ENCODE data around the gene ADAMTSL1.
A peak's percentile ranks its signal among the peaks of the same experiment; 100 is the strongest.
"Not testable (repeated sequence)": the region's sequence is repeated elsewhere in the genome, so short reads cannot be mapped to it uniquely, and the experiment has no call there.

The ADAMTSL1 gene

DNA sequence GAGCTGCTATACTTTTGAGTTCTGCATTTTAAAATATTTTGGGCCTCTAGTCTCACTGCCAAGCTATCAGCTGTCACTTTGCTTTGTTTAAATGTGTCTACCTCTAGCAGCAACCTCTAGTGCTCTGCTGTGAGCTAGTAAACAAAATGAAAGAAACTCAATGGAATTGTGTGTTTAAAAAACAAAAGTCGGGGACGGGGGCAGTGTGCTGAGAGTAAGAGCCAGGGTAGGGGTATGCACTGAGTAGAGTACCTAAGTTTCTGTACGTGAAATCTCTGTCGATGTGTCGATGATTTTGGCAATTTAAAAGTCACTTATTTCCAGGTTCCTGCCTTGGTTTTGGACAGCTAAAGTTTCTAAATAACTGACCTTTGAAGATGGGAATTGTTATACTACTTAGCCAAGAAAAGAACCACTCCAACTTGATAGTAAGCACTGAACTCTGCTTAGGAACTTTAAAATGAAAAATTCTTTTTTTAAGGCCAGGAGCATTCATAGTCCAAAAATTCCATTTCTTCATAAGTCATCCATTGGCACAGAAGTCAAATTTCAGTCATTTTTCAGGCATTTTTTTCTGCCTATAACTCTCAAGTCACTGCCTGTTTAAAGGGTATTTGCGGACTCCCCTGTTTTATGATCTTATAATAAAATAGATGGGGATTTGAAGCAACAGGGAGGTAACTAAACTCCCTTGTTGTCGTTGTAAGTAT is 447.6 kb downstream of the ADAMTSL1 start:
- no peak for DNase-seq

DNA sequence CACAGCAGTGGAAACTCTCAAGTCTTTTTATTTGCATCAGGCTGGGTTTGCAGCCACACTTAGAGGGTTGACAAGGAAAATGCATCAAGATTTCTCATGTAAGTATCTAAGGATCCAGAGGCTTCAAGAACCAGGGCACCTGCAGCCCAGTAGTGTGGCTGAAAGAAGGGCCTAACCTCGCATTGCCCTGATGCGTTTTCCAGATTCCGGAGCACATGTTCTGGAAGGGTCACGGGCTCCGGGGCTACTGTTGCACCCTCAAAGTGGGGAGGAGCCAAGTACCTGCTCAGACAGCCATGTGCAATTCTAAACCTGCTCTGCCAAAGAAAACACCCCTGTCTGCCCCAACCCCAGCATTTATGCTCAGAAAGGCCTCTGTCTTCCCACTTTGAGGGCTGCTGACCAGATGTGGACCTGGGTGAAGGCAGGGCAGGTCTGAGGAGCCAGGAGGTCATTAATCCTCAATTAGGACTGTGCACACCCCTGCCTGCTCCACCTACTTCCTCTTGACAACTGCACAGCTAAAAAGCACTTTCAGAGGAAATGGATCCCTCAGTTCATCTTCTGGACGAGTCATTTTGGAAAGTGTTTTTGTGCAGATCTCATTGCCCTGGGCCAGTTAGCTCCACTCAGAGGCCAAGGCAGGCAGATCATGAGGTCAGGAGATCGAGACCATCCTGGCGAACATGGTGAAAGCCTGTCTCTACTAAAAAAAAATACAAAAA is 448.4 kb downstream of the ADAMTSL1 start:
- no peak for DNase-seq

DNA sequence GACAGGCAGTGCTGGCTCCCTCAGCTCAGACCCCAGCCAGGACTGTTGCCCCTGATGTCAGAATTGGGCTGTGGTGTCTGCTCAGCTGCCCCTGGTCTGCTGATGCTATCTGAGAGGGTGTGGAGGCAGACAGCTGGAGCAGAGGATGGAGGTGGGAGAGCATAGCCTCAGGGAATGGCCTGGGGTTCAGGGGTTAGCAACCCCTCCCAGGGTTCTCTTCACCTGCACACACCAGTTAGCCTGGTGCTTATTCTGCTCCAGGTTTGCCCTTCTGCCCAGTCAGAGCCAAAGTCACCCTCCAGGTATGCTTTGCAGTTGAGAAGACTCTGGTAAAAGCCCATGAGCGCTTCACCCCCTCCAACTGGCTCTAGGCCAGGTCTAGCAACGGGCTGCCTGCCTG is 449.2 kb downstream of the ADAMTSL1 start:
- no peak for DNase-seq

DNA sequence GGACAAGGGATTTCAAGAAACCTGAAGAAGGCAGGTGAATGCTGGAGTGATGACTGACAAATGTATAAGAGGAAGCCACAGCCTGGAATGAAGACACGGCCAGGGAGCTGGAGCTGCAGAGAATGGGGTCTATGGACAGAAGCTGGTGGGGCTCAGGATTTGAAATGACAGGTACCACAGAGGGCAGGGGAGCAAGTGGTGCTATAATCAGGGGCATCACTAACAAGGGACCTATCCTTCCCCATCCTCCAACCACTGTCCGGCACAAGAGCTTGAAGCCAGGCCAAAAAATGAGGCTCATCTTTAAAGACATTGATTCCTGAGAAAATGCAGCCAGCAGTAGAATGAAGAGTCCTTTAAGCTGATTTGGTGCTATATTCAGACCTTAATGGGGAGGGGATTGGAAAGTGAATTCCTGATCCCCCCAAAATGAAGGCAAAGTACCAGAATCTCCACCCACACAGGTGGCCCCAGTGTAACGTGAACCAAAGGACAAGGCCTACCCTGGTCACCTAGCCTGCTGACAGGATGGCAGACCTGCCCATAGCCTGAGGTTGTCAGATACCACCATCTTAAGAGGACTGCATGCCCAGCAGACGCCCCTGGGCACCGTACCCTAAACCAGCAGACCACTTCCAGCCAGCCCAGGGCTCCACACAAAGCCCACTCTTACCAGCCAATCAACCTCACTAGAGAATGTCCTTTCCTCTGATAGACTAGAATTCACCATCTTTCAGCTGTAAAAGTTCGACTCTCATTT is 449.9 kb downstream of the ADAMTSL1 start:
- no peak for DNase-seq

DNA sequence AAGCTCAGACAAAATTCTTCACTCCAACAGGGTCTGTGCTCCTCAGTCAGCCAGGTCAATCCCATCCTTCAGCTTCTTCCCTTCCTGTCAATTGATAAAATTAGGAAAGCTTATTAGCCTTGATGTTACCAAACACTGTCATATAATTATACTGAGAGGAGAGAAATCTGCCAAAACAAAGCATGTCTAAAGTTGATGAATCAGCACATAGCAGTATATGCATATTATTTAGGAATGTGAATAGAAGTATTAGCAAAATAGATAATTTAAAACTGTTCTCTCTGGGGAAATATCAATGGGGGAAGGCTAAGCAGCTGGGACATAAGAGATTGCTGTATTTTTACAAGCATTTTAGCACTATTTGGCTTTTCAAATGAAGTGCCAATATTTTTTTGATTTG is 451.9 kb downstream of the ADAMTSL1 start:
- DNase-seq, result no peak

DNA sequence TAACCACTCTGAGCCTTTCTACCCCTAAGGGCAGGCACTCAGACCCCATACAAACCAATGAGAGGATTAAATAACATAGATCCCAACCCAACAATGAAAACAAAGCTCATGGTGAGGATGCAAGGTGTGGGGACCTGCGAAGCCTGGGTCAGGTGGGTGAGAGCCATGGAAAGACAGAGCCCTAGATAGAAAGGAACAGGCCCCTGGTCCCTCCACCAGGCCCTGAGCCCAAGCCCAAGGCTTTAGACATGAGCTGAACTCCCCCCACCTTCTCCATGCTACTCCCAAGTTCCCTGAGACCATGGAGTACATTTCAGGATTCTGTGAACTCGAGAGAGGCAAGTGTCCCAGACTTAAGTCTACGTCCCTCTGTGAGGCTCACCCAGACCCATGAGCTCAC is 452.6 kb downstream of the ADAMTSL1 start:
- DNase-seq, result no peak

DNA sequence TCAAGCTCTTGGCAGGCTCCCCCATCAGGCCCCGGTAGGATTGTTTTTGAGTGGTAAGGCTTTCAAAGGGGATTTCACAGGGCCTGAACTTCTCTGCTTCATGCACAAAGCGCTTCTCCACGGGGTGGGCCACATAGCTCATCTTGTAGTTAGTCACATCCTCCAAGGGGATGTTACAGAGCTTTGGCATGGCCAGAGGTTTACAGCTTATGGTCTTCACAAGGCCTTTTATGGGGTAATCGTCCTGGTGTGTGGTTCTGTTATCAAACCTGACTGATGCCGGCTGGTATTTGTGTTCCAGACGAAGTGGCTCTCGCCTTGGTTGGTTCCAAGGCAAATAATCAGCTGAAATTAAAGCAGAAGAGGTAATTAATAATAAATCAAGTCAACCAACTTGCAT is 454.8 kb downstream of the ADAMTSL1 start:
- DNase-seq, result no peak

DNA sequence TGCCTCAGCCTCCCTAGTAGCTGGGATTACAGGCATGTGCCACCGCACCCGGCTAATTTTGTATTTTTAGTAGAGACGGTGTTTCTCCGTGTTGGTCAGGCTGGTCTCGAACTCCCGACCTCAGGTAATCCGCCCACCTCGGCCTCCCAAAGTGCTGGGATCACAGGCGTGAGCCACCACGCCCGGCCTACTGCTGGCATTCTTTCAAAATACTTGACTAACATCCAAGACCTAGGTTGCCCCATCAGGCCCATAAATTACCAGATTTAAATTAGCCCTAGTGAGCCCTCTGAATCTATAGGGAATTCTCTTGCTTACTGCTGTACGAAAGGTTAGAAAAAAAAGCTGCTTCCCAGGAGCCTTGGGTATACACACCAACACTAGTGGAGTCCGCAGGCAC is 456.7 kb downstream of the ADAMTSL1 start:
- DNase-seq, result not testable (repeated sequence)

DNA sequence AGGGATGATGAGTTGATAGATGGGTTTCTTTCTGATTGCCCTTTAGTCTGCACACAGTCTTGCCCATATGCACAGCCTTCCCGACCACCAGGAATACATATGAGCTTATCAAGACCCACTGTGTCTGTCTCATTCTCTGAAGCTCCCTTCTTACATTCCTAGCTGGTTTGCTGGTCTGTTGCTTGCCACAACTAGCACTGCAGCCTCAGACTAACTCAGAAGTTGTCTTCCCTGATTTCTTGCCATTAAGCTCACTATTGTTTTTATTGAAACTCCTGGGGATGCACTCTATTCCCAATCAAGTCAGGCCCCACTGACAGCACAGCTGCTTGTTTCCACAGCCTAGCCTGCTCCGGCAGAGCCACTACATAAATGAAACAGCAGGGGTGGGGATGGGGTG is 461.6 kb downstream of the ADAMTSL1 start:
- DNase-seq, result no peak

DNA sequence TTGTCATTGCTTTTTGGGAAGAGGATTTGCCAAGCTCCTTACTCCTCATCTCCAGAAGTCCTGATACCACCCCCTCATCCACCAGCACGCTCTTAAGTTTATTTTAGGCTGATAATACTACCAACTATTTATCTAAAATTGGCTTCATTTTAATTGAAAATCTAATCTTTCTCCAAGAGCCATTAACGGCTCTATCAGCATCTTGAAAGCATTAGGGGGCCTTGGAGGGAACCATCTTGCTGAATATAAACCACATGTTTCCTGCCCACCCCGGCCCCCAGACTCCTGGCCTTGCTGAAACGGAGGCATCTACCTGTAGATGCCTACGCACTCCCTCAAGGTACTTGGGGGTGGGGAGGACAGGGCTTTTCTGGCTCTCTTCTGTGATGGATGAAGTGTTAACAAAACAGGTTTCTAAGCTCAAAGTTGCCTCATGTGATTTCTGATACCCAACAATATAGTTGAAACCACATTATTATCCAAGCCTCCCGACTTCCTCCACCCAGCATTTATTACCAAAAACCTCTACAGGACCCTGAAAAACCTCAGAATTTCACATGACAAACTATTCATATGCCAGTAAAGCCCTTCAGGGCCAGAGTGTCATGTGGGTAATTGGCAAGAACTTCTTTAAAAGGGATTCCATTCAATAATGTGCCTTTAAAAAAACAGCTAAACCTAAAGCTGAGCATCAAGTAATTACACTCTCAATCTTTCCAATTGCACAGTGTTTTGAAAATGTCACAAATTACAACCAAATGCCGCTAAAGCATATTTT is 462.3 kb downstream of the ADAMTSL1 start:
- DNase-seq, result no peak

DNA sequence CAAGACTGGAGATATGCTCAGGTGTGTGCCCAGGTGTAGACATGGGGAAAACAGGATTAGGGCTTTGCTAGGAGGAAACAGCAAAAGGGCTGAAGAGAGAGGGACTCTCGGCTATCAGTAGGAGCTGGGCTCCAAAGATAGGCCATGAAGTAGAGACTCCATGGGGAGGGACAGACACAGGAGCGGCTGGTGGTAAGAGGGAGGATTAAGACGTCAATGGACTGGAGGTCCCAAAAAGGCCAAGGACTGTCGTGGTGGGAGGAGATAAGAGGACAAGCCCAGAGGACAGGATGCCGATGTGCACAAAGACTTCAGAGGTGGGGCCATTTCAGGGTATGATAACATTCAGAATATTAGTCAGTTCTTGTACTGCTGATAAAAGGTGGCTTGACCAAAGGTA is 466.0 kb downstream of the ADAMTSL1 start:
- no peak for DNase-seq

DNA sequence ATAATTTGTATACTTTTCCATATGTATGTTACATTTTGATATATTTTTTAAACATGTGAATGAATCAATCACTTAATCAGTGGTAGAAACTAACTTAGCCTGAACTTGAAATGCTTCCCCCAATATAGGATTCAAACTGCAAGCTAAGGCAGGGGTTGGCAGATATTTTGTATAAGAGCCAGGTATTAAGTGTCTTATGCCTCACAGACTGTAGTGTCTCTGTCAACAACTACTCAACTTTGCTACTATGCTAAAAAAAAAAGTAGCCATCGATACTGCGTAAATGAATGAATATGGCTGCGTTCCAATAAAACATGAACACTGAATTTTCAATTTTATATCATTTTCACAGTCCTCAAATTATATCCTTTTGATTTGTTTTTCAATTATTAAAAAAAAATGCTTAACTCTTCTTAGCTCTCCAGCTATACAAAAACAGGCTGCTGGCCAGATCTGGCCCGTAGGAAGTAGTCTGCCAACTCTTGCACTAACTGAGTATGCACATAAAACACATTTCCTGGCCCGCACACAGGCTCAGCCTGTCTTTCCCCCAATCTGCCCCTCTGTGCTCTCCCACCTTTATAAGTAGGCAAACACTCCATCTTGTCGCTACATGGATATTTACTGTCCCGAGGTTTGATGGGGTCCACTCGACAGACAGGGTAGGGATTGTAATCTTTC is 467.2 kb downstream of the ADAMTSL1 start:
- DNase-seq, result no peak

DNA sequence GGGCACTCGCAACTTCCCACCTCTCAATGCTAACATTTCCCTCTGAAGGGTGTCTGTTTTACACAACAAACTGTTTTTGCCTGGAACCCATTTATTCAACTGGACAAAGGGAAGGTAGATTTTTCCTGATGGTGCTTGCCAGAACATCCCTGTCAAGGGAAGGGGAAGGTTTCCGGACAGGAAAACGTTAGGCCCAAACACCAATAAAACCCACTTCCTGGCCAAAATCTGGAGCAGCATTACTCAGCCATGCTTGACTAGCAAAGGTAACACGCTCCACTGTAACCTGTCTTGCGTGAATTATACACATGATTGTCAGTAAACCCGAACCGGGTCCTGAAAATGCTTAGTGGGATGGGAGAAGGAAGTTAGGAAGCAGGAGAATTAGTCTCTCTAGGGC is 468.8 kb downstream of the ADAMTSL1 start:
- no peak for DNase-seq

DNA sequence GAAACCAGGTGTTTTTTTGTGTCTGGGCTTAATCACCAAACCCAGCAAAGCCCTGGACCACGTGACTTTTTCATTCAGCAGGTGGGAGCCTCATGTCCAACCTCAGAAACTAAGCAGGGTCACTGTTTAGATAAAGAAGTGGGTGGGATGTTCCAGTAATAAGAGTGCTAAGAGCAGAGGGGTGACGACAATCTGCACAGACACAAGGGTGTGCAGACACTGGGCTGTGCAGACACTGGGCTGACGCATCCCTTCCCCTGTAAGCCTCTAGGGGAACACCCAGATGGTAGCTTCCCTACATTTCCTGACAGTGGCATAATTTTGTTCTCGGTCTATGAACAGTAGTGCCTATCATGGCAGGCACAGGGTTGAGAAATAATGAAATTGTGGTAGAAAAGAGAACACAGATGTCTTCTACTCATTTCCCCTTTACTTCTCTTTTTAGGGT is 474.0 kb downstream of the ADAMTSL1 start:
- peak; percentile 61 for DNase-seq

DNA sequence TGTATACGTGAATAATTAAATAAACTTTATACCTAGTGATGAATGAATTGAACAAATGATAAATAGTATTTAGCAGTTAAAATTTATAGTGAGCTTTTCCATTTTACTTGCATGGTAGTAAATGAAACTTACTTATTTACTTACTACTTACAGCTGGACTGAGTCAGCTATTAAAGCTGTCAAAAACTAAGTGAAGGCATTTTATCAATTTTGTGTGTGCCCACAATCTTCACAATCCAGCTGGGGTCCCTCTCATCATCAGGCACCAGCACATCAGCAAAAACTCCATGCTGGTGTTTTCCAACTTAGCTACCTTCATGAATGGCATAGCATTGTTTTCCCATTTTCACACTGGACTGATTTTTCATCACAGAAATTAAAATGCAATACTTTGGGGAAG is 478.0 kb downstream of the ADAMTSL1 start:
- no peak for DNase-seq

DNA sequence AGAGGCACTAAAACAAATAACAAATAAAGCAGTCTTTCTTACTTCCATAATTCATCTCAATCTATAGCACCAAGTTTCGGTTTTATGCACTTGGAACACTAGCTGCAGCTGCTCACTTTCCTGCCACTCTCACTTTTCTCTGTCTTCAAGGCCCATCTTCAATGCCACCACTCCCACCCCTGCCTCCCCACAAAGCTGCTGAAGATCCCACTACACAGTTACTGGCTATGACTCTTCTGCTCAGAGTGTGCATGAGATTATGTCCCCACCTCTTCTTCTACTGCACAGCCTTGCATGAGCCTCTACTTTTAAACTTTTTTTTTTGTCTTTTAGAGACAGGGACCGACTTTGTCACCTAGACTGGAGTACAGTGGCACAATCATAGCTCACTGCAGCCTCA is 481.7 kb downstream of the ADAMTSL1 start:
- DNase-seq, result no peak

Data from NCI-H1417 treated with DMSO at 0.1 percent for 48 hours (cell line).